ENCODE measurements around the gene CD70.
"Not testable (repeated sequence)": the region's sequence is repeated elsewhere in the genome, so short reads cannot be mapped to it uniquely, and the experiment has no call there.

The CD70 gene, protein sequence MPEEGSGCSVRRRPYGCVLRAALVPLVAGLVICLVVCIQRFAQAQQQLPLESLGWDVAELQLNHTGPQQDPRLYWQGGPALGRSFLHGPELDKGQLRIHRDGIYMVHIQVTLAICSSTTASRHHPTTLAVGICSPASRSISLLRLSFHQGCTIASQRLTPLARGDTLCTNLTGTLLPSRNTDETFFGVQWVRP

DNA sequence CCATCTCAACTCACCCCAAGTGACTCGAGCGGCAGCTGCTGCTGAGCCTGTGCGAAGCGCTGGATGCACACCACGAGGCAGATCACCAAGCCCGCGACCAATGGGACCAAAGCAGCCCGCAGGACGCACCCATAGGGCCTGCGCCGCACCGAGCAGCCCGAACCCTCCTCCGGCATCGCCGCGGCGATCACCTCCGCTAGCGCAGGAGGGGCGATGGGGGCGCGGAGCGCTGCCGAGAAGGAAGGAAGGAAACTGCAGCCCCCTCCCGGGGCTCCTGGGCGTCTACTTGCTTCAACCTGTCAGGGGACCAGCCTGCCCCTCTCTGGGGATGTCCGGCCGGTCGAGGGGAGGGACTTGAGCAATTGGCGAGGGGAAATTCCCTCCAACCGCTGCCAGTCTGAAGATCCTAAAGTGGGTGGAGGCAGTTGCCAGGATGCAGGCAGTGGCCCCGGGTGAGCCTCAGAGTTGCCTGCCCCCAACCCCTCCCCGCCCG is at the start of gene CD70:
Gene CD70, minus strand, starts transcription at position 324 of the 493 bp plus-strand sequence. Its CDS starts 148 bp downstream, at position 176.
- no peak for DNase-seq (ENCODE audit: low read depth in 2 of 2, low spot score in 1 of 2)

DNA sequence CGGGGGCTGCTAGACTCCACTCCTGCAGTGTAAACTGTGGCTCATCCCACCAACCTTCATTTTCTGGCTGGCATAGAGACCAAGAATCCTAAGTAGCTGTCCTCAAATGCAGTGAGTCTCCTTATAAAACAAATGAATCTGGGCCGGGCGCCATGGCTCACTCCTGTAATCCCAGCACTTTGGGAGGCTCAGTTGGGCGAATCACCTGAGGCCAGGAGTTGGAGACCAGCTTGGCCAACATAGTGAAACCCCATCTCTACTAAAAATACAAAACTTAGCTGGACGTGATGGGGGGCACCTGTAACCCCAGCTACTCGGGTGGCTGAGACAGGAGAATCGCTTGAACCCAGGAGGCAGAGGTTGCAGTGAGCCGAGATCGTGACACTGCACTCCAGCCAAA is 49.4 kb upstream of the CD70 start:
- DNase-seq (ENCODE audit: low read depth in 2 of 2, low spot score in 1 of 2), result not testable (repeated sequence)

DNA sequence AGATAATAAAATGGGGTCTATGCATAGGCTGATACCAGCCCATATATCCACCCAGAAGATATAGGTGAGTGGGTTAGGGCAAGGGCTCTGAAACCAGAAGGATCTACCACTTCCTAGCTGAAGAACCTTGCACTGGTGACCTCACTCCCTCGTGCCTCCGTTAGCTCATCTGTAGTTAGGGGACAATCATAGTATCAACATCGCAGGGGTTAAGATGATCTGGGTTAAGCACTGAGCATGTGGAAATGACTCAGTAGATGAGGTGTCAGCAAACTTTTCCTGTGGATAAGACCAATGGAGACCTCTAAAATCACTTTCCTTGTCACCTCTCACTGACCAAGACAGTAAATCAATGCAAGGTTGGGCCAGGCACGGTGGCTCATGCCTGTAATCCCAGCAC is 48.5 kb upstream of the CD70 start:
- no peak for DNase-seq (ENCODE audit: low read depth in 2 of 2, low spot score in 1 of 2)

DNA sequence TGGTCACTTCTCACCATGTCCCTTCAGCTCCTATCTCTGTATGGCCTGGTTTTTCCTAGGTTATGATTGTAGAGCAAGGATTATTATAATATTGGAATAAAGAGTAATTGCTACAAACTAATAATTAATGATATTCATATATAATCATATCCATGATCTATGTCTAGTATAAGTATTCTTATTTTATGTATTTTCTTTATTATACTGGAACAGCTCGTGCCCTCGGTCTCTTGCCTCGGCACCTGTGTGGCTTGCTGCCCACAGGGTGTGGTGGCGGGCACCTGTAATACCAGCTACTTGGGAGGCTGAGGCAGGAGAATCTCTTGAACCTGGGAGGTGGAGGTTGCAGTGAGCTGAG is 42.5 kb upstream of the CD70 start:
- DNase-seq (ENCODE audit: low read depth in 2 of 2, low spot score in 1 of 2), result not testable (repeated sequence)

DNA sequence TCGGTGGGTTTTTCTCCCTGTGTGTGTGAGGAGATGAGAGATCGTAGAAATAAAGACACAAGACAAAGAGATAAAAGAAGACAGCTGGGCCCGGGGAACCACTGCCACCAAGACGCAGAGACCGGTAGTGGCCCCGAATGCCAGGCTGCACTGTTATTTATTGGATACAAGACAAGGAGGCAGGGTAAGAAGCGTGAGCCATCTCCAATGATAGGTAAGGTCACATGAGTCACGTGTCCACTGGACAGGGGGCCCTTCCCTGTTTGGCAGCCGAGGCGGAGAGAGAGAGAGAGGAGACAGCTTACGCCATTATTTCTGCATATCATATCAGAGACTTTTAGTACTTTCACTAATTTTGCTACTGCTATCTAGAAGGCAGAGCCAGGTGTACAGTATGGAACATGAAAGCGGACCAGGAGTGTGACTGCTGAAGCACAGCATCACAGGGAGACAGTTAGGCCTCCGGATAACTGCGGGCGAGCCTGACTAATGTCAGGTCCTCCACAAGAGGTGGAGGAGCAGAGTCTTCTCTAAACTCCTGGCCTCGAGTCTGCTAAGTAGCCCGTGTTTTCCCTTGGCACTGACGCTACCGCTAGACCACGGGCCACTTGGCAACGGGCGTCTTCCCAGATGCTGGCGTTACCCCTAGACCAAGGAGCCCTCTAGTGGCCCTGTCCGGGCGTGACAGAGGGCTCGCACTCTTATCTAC is 42.0 kb upstream of the CD70 start:
- DNase-seq (ENCODE audit: low read depth in 2 of 2, low spot score in 1 of 2), result not testable (repeated sequence)

DNA sequence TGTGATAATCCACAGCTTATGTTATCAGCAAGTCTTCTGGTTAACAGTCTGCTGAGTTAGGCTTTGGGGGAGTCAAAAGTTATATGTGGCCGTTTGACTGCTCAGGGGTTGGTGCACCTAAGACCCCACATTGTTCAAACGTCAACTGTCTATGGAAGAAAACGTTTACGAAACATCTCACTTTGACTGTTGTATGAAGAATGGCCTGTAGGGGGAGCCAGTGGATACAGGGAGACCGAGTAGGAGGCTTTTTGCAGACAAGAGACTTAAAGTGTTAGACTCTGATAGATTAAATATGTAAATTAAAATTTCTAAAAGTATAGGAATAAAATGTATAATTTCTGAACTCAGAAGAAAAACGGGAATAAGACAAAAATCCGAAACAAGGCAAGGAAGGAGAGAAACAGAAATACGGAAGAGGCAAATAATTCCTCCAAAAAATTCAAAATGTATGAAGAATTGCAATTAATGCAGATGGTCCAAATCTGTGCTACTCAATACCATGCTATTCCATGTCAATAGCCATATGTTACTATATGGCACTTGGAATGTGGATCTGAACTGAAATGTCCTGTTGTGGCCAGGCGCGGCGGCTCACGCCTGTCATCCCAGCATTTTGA is 41.2 kb upstream of the CD70 start:
- peak; percentile 64 to 83 for DNase-seq (ENCODE audit: low read depth in 2 of 2, low spot score in 1 of 2)

DNA sequence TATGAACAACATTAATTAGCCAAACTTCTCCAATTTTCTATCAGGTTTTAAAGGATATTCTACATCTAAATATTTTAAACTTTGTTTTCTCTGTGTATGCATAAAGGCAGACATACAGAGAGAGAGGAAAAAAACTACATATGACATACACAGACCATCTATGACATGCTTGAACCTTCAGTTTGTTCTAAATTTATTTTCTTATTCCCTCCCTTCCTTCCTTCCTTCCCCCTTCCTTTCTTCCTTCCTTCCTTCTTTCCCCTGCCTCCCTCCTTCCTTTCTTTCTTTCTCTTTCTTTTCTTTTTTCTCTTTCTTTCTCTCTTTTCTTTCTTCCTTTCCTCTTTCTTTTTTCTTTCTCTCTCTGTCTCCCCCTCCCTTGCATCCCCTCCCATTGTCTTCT is 35.8 kb upstream of the CD70 start:
- no peak for DNase-seq (ENCODE audit: low read depth in 2 of 2, low spot score in 1 of 2)

DNA sequence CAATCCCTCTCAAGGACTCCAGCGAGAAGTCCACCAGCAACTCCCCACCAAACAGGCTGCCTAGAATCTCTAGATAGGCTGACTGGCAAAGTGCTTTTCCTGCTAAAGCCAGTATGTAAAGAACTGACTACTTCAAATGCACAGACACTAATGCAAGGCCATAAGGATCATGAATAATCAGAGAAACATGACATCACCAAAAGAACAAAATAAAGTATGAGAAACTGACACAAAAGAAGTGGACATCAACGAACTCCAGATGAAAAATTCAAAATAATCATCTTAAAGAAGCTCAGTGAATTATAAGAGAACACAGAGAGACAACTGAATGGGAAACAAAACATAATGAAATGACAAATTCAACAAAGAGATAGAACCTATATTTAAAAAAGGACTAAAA is 26.4 kb upstream of the CD70 start:
- DNase-seq (ENCODE audit: low read depth in 2 of 2, low spot score in 1 of 2), result no peak

DNA sequence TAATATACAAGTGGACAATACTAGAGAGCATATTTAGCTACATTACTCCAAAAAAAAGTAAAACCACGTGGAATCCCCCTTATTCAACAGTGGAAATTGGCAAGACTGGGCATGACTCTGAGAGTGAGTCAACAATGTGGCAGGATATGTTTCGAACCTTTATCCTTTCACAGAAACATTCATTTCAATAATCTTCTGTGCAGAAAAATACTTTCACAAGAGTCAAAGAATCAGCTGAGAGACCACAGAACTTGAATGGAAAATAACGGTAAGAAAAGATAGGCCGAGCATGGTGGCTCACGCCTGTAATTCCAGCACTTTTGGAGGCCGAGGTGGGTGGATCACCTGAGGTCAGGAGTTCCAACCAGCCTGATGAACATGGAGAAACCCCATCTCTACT is 25.1 kb upstream of the CD70 start:
- DNase-seq (ENCODE audit: low read depth in 2 of 2, low spot score in 1 of 2), result no peak

DNA sequence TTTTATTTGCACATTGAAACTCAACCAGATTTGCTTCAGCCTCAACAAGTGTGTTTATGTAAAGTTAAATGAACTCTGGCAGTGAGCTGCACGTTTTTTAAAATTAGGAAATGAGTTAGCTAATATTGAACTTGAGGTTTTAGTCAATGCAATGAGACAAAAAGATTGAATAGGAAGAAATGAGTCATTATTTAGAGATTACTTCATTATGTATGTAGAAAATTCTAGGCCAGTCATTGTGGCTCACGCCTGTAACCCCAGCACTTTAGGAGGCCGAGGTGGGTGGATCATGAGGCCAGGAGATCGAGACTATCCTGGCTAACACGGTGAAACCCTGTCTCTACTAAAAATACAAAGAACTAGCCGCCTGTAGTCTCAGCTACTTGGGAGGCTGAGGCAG is 22.8 kb upstream of the CD70 start:
- no peak for DNase-seq (ENCODE audit: low read depth in 2 of 2, low spot score in 1 of 2)

DNA sequence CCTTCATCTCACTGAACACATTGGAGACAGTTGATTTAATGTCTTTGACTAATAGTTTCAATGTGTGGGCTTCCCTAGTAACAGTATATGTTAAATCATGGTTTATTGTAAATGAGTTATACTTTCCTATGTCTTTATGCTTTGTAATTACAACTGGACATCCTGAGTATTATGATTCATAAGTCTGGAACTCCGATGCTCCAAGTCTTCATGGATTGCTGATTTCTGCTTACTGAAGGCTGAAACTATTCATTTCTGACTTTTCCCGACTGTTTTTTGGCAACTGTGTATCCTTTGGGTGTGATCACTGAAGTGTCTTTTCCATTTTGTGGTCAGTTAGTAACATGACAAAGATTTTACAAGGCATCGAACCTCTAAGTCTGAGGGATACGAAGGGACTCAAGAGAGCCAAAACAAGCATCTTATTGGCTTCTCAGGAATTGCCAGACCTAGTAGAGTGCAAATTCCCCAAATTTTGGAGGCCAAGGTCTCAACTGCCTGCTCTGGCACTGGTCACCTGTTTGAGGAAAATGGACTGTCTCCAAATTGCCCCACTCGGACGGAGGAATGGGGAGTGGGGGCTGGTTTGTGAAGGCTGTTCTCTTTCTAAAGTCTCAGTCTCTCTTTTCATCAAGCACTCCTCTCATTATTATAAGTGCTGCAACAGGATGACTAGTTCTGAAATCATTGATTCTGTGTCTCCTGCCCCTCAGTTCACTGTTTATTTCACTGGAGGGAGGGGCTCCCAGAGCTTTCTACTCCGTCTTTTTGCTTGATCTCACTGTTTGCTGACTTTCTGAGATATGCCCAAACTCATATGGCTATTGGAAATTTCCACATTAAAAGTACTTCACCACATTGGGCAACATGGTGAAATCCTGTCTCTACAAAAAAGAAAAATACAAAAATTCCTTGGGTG is 20.2 kb upstream of the CD70 start:
- DNase-seq (ENCODE audit: low read depth in 2 of 2, low spot score in 1 of 2), result no peak

DNA sequence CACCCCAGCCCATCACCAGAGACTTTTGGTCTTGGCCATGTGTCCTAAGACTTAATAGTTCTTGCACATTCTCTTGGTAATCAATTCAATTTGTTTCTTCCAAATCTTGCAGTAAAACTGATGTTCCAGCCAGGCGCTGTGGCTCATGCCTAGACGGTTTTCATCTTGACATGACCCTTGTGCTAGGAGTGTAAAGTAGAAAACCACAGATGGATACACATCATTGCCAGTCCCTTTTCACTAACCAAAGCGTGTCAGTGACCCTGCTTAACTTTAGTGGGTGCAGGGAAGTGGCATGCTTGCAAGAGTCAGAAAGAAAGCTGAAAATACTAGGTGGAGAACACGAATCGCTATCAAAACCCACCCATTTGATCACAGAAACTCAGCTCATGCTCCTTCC is 18.0 kb upstream of the CD70 start:
- DNase-seq (ENCODE audit: low read depth in 2 of 2, low spot score in 1 of 2), result no peak

DNA sequence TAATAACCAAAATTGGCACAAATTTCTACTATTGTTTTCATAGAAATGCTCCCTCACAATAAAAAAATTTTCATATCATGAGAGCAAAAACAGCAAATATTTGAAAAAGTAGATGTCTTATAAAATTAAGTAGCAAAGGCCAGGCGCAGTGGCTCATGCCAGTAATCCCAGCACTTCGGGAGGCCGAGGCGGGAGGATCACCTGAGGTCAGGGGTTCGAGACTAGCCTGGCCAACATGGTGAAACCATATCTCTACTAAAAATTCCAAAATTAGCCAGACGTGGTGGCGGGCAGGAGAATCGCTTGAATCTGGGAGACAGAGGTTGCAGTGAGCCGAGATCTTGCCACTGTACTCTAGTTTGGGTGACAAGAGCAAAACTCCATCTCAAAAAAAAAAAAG is 17.2 kb upstream of the CD70 start:
- not testable (repeated sequence) for DNase-seq (ENCODE audit: low read depth in 2 of 2, low spot score in 1 of 2)

DNA sequence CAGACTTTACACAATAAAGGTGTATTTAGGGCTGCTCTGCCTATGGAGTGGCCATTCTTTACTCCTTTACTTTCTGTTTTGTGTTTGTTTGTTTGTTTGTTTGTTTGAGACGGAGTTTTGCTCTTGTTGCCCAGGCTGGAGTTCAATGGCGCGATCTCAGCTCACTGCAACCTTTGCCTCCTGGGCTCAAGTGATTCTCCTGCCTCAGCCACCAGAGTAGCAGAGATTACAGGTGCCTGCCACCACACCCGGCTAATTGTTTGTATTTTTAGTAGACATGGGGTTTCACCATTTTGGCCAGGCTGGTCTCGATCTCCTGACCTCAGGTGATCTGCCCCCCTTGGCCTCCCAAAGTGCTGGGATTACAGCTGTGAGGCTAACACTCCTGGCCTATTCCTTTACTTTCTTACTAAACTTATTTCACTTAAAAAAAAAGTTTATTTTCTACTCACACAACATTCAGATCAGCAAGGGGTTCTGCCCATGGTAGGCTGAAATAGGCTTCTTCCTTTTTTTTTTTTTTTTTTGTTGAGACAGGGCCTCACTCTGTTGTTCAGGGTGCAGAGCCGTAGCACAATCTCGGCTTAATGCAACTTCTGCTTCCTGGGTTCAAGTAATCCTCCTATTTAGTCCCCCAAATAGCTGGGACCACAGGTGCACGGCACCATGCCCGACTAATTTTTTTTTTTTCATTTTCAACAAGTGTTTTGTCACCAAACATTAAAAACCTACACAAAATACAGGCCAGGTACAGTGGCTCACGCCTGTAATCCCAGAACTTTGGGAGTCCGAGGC is 15.5 kb upstream of the CD70 start:
- not testable (repeated sequence) for DNase-seq (ENCODE audit: low read depth in 2 of 2, low spot score in 1 of 2)

DNA sequence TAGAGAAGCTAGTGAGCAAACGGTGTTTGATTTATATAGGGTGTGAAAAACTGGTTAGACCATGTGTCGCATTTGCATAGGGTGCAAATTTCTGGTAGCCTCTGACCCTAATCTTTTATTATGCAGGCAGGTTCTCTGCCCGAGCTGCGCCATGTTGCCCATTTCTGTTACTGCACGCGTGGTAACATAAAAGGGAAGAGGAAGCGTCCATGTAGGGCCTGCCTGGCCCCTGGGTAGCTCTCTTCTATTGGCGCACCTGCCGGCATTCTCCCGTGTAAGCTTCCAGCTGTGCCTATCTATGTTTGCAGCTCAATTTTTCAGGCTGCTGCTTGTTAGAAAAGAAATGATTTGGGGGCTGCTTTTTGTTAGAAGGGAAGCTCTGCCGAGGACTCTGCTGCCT is 14.0 kb upstream of the CD70 start:
- DNase-seq (ENCODE audit: low read depth in 2 of 2, low spot score in 1 of 2), result no peak

DNA sequence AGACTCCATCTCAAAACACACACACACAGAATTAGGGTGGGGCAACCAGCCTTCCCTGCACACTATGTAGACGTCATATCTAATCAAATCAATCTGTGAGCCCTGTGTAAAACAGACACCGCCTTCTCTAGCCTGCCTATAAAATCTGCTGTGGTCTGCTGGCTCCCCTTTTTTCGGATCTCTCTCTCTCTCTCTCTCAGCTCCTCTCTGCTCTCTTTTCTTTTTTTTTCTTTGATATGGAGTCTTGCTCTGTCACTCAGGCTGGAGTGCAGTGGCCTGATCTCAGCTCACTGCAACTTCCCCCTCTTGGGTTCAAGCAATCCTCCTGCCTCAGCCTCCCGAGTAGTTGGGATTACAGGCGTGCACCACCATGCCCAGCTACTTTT is 11.8 kb upstream of the CD70 start:
- no peak for DNase-seq (ENCODE audit: low read depth in 2 of 2, low spot score in 1 of 2)

DNA sequence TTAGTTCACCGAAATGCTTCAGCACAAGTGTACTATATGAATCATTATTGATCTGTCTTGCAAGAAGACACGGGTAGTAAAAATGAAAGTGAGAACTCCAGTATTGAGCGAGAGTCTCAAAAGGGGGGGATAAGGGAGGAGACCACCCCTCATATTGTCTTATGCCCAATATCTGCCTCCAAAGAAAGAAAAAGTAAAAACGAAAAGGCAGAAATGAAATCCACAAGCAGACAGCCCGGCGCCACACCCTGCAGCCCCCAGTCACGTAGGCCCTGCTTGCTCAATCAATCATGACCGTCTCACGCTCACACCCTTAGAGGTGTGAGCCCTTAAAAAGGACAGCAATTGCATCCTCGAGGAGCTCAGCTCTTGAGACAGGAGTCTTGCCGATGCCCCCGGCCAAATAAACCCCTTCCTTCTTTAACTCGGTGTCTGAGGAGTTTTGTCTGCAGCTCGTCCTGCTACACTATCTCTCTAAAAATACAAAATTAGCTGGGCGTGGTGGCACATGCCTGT is 10.6 kb upstream of the CD70 start:
- not testable (repeated sequence) for DNase-seq (ENCODE audit: low read depth in 2 of 2, low spot score in 1 of 2)

DNA sequence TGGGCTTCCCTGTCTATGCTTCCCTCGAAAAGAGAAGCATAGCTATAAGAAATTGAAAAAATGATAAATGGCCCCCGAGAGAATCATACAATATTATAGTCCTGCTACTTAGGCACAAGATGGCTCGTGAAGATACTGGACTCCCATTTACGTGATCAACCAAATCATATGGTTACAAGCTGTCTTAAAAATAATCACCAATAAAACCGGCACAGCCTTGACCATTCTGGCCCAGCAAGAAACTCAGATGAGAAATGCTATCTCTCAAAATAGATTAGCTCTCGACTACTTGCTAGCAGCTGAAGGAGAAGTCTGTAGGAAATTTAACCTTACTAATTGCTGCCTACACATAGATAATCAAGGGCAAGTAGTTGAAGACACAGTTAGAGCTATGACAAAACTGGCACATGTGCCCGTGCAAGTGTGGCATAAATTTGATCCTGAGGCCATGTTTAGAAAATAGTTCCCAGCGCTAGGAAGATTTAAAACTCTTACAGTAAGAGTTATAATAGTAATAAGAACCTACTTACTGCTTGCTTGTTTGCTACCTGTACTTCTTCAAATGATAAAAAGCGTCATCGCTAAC is 10.1 kb upstream of the CD70 start:
- DNase-seq (ENCODE audit: low read depth in 2 of 2, low spot score in 1 of 2), result not testable (repeated sequence)

DNA sequence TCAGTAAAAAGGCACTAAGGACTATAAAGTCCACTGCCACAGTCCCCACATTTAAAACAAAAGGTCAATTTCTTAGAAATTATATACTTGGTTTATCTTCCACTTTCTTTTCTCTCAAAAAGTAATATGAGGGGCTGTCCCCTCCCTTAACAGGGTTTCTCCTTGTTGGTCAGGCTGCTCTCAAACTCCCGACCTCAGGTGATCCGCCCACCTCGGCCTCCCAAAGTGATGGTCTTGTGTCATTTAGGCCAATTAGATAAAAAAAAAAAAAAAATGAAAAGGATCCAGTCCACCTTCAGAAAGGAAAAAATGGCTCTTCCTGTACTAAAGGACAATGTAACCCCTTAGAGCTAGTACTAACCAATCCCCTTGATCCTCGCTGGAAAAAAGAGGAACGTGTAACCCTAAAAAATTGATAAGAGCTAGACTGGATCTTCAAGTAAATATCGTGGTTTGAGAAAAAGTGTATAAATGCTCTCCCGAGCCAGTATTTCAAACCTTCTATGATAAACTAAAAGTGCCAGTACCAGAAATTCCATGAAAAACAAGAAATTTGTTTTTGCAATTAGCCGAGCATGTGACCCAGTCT is 9.0 kb upstream of the CD70 start:
- no peak for DNase-seq (ENCODE audit: low read depth in 2 of 2, low spot score in 1 of 2)

All from stimulated activated CD8-positive, alpha-beta memory T cell treated with anti-CD3 and anti-CD28 coated beads, Interleukin-4, amount 100 ng/mL, for 4 hours (primary cell).